ENCODE data around the gene GGT7. TPM values are rescaled to one million over a fixed set of nuclear protein-coding genes. Genes with fewer than 3 reads are reported as not detected.
A peak's percentile ranks its signal among the peaks of the same experiment; 100 is the strongest.

GGT7 gene
- total RNA-seq, 1 donor from 2014 or later = 20.3 TPM

GRCh38 chr20:34871966-34872621, 562 bp downstream of the GGT7 start:
- Mint-ChIP-seq H3K36me3 (ENCODE audit: low read depth, unreplicated experiment) (peaks cover 9% of the 10 kb centered on the region), H3K27me3 (ENCODE audit: unreplicated experiment) (peaks cover 8% of the 10 kb centered on the region), H3K9me3 (ENCODE audit: unreplicated experiment) (no peaks in the 10 kb centered on the region), H3K4me1 (ENCODE audit: unreplicated experiment) (peaks cover 32% of the 10 kb centered on the region), H3K27ac (ENCODE audit: unreplicated experiment) (no peak overlapping the region), H3K4me3 (ENCODE audit: unreplicated experiment) (peak overlapping the region; percentile 89)
- TF ChIP-seq CTCF (IDR thresholded peaks at IDR 0.05; ENCODE audit: unreplicated experiment) = no peak
- DNase-seq (ENCODE audit: low spot score) = no peak

GRCh38 chr20:34871320-34871926, 1.2 kb downstream of the GGT7 start:
- Mint-ChIP-seq H3K36me3 (ENCODE audit: low read depth, unreplicated experiment) (peaks cover 9% of the 10 kb centered on the region), H3K4me3 (ENCODE audit: unreplicated experiment) (peak overlapping the region; percentile 6), H3K4me1 (ENCODE audit: unreplicated experiment) (peaks cover 28% of the 10 kb centered on the region), H3K27me3 (ENCODE audit: unreplicated experiment) (peaks cover 8% of the 10 kb centered on the region), H3K27ac (ENCODE audit: unreplicated experiment) (no peak overlapping the region), H3K9me3 (ENCODE audit: unreplicated experiment) (no peaks in the 10 kb centered on the region)
- TF ChIP-seq CTCF (IDR thresholded peaks at IDR 0.05; ENCODE audit: unreplicated experiment) = no peak
- DNase-seq (ENCODE audit: low spot score) = no peak

- Mint-ChIP-seq H3K4me1 (ENCODE audit: unreplicated experiment) (peaks cover 10% of the 10 kb centered on the region), H3K4me3 (ENCODE audit: unreplicated experiment) (no peak overlapping the region), H3K27me3 (ENCODE audit: unreplicated experiment) (no peaks in the 10 kb centered on the region), H3K36me3 (ENCODE audit: low read depth, unreplicated experiment) (no peaks in the 10 kb centered on the region), H3K9me3 (ENCODE audit: unreplicated experiment) (no peaks in the 10 kb centered on the region), H3K27ac (ENCODE audit: unreplicated experiment) (no peak overlapping the region)
- no peak for DNase-seq (ENCODE audit: low spot score)
- TF ChIP-seq CTCF (IDR thresholded peaks at IDR 0.05; ENCODE audit: unreplicated experiment) = no peak
These were observed 8.4 kb downstream of the GGT7 start for GRCh38 chr20:34864216-34864615.

- H3K27me3 Mint-ChIP-seq (ENCODE audit: unreplicated experiment) = no peaks in the 10 kb centered on the region
- no peak for TF ChIP-seq CTCF (IDR thresholded peaks at IDR 0.05; ENCODE audit: unreplicated experiment)
- no peak overlapping the region for H3K4me3 Mint-ChIP-seq (ENCODE audit: unreplicated experiment)
- DNase-seq (ENCODE audit: low spot score) = no peak
- H3K9me3 Mint-ChIP-seq (ENCODE audit: unreplicated experiment) = no peaks in the 10 kb centered on the region
- no peaks in the 10 kb centered on the region for H3K36me3 Mint-ChIP-seq (ENCODE audit: low read depth, unreplicated experiment)
- H3K4me1 Mint-ChIP-seq (ENCODE audit: unreplicated experiment) = peaks cover 10% of the 10 kb centered on the region
- no peak overlapping the region for H3K27ac Mint-ChIP-seq (ENCODE audit: unreplicated experiment)
These were observed 9.2 kb downstream of the GGT7 start for GRCh38 chr20:34863421-34863965.

GRCh38 chr20:34862724-34863123, 9.9 kb downstream of the GGT7 start:
- DNase-seq (ENCODE audit: low spot score) = no peak
- no peaks in the 10 kb centered on the region for H3K9me3 Mint-ChIP-seq (ENCODE audit: unreplicated experiment)
- H3K27me3 Mint-ChIP-seq (ENCODE audit: unreplicated experiment) = no peaks in the 10 kb centered on the region
- peaks cover 10% of the 10 kb centered on the region for H3K4me1 Mint-ChIP-seq (ENCODE audit: unreplicated experiment)
- no peak overlapping the region for H3K27ac Mint-ChIP-seq (ENCODE audit: unreplicated experiment)
- H3K4me3 Mint-ChIP-seq (ENCODE audit: unreplicated experiment) = no peak overlapping the region
- peaks cover 5% of the 10 kb centered on the region for H3K36me3 Mint-ChIP-seq (ENCODE audit: low read depth, unreplicated experiment)
- TF ChIP-seq CTCF (IDR thresholded peaks at IDR 0.05; ENCODE audit: unreplicated experiment) = no peak

Data from endothelial cell (in vitro differentiated cells).